Erythroblast (primary cell): ENCODE results near the gene CRIP2.

Experiments
- GATA1 ChIP-seq: IDR thresholded peaks from 2 replicates; pipeline ENCODE4 v1.6.1; 2011; ENCODE audit warnings: low read depth, mild to moderate bottlenecking, control low read depth, low read length, moderate library complexity
- POLR2A ChIP-seq: IDR thresholded peaks from 2 replicates; pipeline ENCODE4 v1.6.1; 2011; ENCODE audit warnings: mild to moderate bottlenecking, low read length

- TF ChIP-seq POLR2A (no peak), GATA1 (no peak)
These were observed 24.0 kb downstream of the CRIP2 start for GRCh38 chr14:105498430-105499255.
